ENCODE results near the gene C1orf167. TPM values are rescaled to one million over a fixed set of nuclear protein-coding genes. Genes with fewer than 3 reads are reported as not detected.

Gene C1orf167
- total RNA-seq, 1 donor from 2014 or later, result not detected

GRCh38 chr1:11833497-11833896 lies 71.5 kb downstream of the C1orf167 start:
- H3K9me3 Mint-ChIP-seq (ENCODE audit: unreplicated experiment), result peaks cover 1% of the 10 kb centered on the region
- no peaks in the 10 kb centered on the region for H3K4me1 Mint-ChIP-seq (ENCODE audit: low read depth, unreplicated experiment)
- no peak overlapping the region for H3K27ac Mint-ChIP-seq (ENCODE audit: unreplicated experiment)
- TF ChIP-seq CTCF (IDR thresholded peaks at IDR 0.05; ENCODE audit: partially characterized antibody, unreplicated experiment), result no peak
- no peak overlapping the region for H3K4me3 Mint-ChIP-seq (ENCODE audit: unreplicated experiment)
- H3K36me3 Mint-ChIP-seq (ENCODE audit: unreplicated experiment), result no peaks in the 10 kb centered on the region
- DNase-seq, result no peak
- H3K27me3 Mint-ChIP-seq (ENCODE audit: unreplicated experiment), result peaks cover 3% of the 10 kb centered on the region

- Mint-ChIP-seq H3K27ac (ENCODE audit: unreplicated experiment) (no peak overlapping the region), H3K4me1 (ENCODE audit: low read depth, unreplicated experiment) (no peaks in the 10 kb centered on the region), H3K36me3 (ENCODE audit: unreplicated experiment) (peaks cover 4% of the 10 kb centered on the region), H3K27me3 (ENCODE audit: unreplicated experiment) (peaks cover 5% of the 10 kb centered on the region), H3K4me3 (ENCODE audit: unreplicated experiment) (no peak overlapping the region), H3K9me3 (ENCODE audit: unreplicated experiment) (peaks cover 3% of the 10 kb centered on the region)
- no peak for DNase-seq
- no peak for TF ChIP-seq CTCF (IDR thresholded peaks at IDR 0.05; ENCODE audit: partially characterized antibody, unreplicated experiment)
These were observed 71.9 kb downstream of the C1orf167 start for GRCh38 chr1:11833900-11834299.

GRCh38 chr1:11835441-11836225 lies 73.6 kb downstream of the C1orf167 start:
- peaks cover 8% of the 10 kb centered on the region for H3K27me3 Mint-ChIP-seq (ENCODE audit: unreplicated experiment)
- no peak for DNase-seq
- H3K36me3 Mint-ChIP-seq (ENCODE audit: unreplicated experiment), result peaks cover 5% of the 10 kb centered on the region
- peaks cover 4% of the 10 kb centered on the region for H3K9me3 Mint-ChIP-seq (ENCODE audit: unreplicated experiment)
- H3K4me1 Mint-ChIP-seq (ENCODE audit: low read depth, unreplicated experiment), result no peaks in the 10 kb centered on the region
- peak overlapping the region; percentile 9 for H3K27ac Mint-ChIP-seq (ENCODE audit: unreplicated experiment)
- TF ChIP-seq CTCF (IDR thresholded peaks at IDR 0.05; ENCODE audit: partially characterized antibody, unreplicated experiment), result no peak
- H3K4me3 Mint-ChIP-seq (ENCODE audit: unreplicated experiment), result no peak overlapping the region

- DNase-seq, result no peak
- Mint-ChIP-seq H3K27ac (ENCODE audit: unreplicated experiment) (no peak overlapping the region), H3K27me3 (ENCODE audit: unreplicated experiment) (peaks cover 8% of the 10 kb centered on the region), H3K4me3 (ENCODE audit: unreplicated experiment) (no peak overlapping the region), H3K9me3 (ENCODE audit: unreplicated experiment) (peaks cover 4% of the 10 kb centered on the region), H3K4me1 (ENCODE audit: low read depth, unreplicated experiment) (no peaks in the 10 kb centered on the region), H3K36me3 (ENCODE audit: unreplicated experiment) (peaks cover 5% of the 10 kb centered on the region)
- TF ChIP-seq CTCF (IDR thresholded peaks at IDR 0.05; ENCODE audit: partially characterized antibody, unreplicated experiment), result no peak
These were observed 75.2 kb downstream of the C1orf167 start for GRCh38 chr1:11836955-11837766.
